ENCODE results near the gene ENG.

DNA sequence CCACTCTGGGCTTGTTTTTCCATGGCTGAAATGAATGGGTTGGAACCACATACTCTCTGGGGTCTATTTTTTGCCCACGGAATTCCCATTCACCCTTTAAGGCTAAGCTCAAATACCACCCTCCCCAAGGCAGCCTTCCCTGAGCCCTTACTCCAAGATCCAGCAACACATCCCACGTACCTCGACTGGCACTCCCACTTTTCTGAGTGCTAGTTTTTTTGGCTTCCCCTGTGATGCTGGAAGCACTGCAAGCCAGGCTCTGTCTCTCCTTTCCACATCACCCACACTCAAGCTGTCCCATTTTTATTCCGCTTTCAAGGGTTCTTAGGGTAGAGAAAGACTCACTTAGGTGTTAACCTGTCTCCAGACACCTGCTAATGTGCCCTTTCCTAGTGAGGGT is 38.9 kb upstream of the ENG start:
- TF ChIP-seq GATA2 (IDR thresholded peaks at IDR 0.05; ENCODE audit: low read depth, low read length) (no peak), GATA3 (IDR thresholded peaks at IDR 0.05; ENCODE audit: low read depth, low read length) (no peak)
